H1 (cell line): ENCODE data around the gene LPIN2. TPM values are rescaled to one million over a fixed set of nuclear protein-coding genes. Genes with fewer than 3 reads are reported as not detected.

Source experiments
- CTCF ChIA-PET: fragments of 300-600 bp; sonication (Branson Sonifier 250); formaldehyde crosslinking; loops from one replicate; lab custom pipeline; 2021; ENCODE audit not compliant: partially characterized antibody; lab: Charles Lee
- POLR2A ChIA-PET: fragments of 300-600 bp; sonication (Branson Sonifier 250); formaldehyde crosslinking; loops from one replicate; lab custom pipeline; 2021; ENCODE audit warnings: inconsistent platforms; ENCODE audit not compliant: partially characterized antibody; lab: Charles Lee
- DNase-seq, 2 experiments: peaks; one replicate each; pipeline versions ENCODE4 v3.0.0 to v3.0.0-alpha.2; 2010 to 2022; ENCODE audit warnings: low spot score in 2 of 2, low read depth in 1 of 2, mixed read lengths in 1 of 2
- FAIRE-seq: peaks from 2 replicates; lab custom pipeline; 2011; peaks lifted over from hg19 to GRCh38; lab: Jason Lieb, UNC
- H2AFZ ChIP-seq: 2 replicates; pipeline ENCODE4 v1.8.1; 2012; ENCODE audit warnings: low read length, inconsistent platforms
- H2AK5ac ChIP-seq: 2 replicates; pipeline ENCODE4 v1.6.1; 2013; ENCODE audit warnings: low read depth, low read length
- H2BK120ac ChIP-seq: replicated peaks from 2 replicates; pipeline ENCODE3; 2013; ENCODE audit warnings: low read depth, low read length, inconsistent platforms
- H2BK12ac ChIP-seq: 2 replicates; pipeline ENCODE4 v1.6.1; 2013; ENCODE audit warnings: low read depth, low read length
- H2BK15ac ChIP-seq: 2 replicates; pipeline ENCODE4 v1.6.1; 2013; ENCODE audit warnings: low read length
- H2BK20ac ChIP-seq: 2 replicates; pipeline ENCODE4 v1.6.1; 2013; ENCODE audit warnings: low read length
- H2BK5ac ChIP-seq: 2 replicates; pipeline ENCODE4 v1.6.1; 2013; ENCODE audit warnings: low read depth, low read length
- H3K14ac ChIP-seq: 2 replicates; pipeline ENCODE4 v1.6.1; 2013; ENCODE audit warnings: inconsistent platforms; ENCODE audit not compliant: insufficient read length
- H3K18ac ChIP-seq: 2 replicates; pipeline ENCODE4 v1.6.1; 2013; ENCODE audit warnings: low read length; ENCODE audit errors: extremely low read depth
- H3K23ac ChIP-seq: 2 replicates; pipeline ENCODE4 v1.6.1; 2013; ENCODE audit warnings: inconsistent platforms; ENCODE audit not compliant: insufficient read length
- H3K23me2 ChIP-seq: 2 replicates; pipeline ENCODE4 v1.6.1; 2013; ENCODE audit warnings: low read depth, low read length
- H3K27ac ChIP-seq: 2 replicates; pipeline ENCODE4 v1.6.1; 2011; ENCODE audit warnings: low read depth, low read length, inconsistent platforms
- H3K27me3 ChIP-seq, 4 experiments: replicated peaks in 1 of 4; 1 replicate in 1 of 4; 2 replicates in 3 of 4; pipeline versions ENCODE4 v1.6.1 to v1.8.1; 2011 to 2013; ENCODE audit warnings: low read length in 3 of 4, mild to moderate bottlenecking in 3 of 4, inconsistent platforms in 2 of 4, mixed read lengths in 2 of 4, moderate library complexity in 1 of 4; ENCODE audit not compliant: control insufficient read depth in 3 of 4, insufficient read depth in 3 of 4; ENCODE audit errors: extremely low read depth in 1 of 4
- H3K36me3 ChIP-seq, 4 experiments: 2 replicates each; pipeline versions ENCODE4 v1.6.1 to v1.8.1; 2011 to 2013; ENCODE audit warnings: mild to moderate bottlenecking in 4 of 4, low read length in 3 of 4, moderate library complexity in 2 of 4, control low read depth in 1 of 4, inconsistent platforms in 1 of 4; ENCODE audit not compliant: insufficient read depth in 4 of 4, control insufficient read depth in 2 of 4
- H3K4ac ChIP-seq: replicated peaks from 2 replicates; pipeline ENCODE3; 2013; ENCODE audit warnings: low read length, low read depth, mixed read lengths, inconsistent platforms; ENCODE audit not compliant: insufficient read length
- H3K4me1 ChIP-seq, 4 experiments: replicated peaks in 1 of 4; 1 replicate in 1 of 4; 2 replicates in 3 of 4; pipeline versions ENCODE4 v1.6.1 to v1.8.1; 2011 to 2013; ENCODE audit warnings: low read length in 3 of 4, inconsistent platforms in 2 of 4, mixed read lengths in 1 of 4; ENCODE audit not compliant: insufficient read depth in 4 of 4, control insufficient read depth in 3 of 4
- H3K4me2 ChIP-seq, 2 experiments: 2 replicates each; pipeline versions ENCODE4 v1.6.1 to v1.8.1; 2011 to 2013; ENCODE audit warnings: low read depth in 2 of 2, low read length in 2 of 2, control low read depth in 1 of 2, inconsistent platforms in 1 of 2, mild to moderate bottlenecking in 1 of 2; ENCODE audit not compliant: insufficient read depth in 1 of 2
- H3K4me3 ChIP-seq, 4 experiments: fragments of 200-600, 300-600 bp in 1 of 4; sonication (generic), shearing (Covaris generic), sonication (Bioruptor Twin) in 1 of 4; 2 replicates each; pipeline versions ENCODE4 v1.5.1 to v1.8.1; 2011 to 2016; ENCODE audit warnings: low read length in 4 of 4, low read depth in 3 of 4, control low read depth in 2 of 4, inconsistent platforms in 2 of 4, mild to moderate bottlenecking in 2 of 4, mixed read lengths in 1 of 4, moderate library complexity in 1 of 4; ENCODE audit not compliant: insufficient read depth in 2 of 4; ENCODE audit errors: extremely low read depth in 1 of 4
- H3K56ac ChIP-seq: replicated peaks from 2 replicates; pipeline ENCODE3; 2013; ENCODE audit warnings: low read depth, mild to moderate bottlenecking, mixed read lengths, low read length, inconsistent platforms; ENCODE audit not compliant: insufficient read length
- H3K79me1 ChIP-seq: 2 replicates; pipeline ENCODE4 v1.6.1; 2013; ENCODE audit warnings: low read depth, low read length, control low read depth
- H3K79me2 ChIP-seq, 2 experiments: 2 replicates each; pipeline versions ENCODE4 v1.6.1 to v1.8.1; 2012 to 2013; ENCODE audit warnings: low read length in 2 of 2, mild to moderate bottlenecking in 2 of 2, inconsistent platforms in 1 of 2; ENCODE audit not compliant: insufficient read depth in 2 of 2, control insufficient read depth in 1 of 2
- H3K9ac ChIP-seq, 4 experiments: replicated peaks in 1 of 4; 1 replicate in 1 of 4; 2 replicates in 3 of 4; pipeline versions ENCODE4 v1.6.1 to v1.8.1; 2011 to 2013; ENCODE audit warnings: low read depth in 3 of 4, low read length in 3 of 4, control low read depth in 2 of 4, mild to moderate bottlenecking in 2 of 4, moderate library complexity in 2 of 4, inconsistent platforms in 1 of 4; ENCODE audit errors: extremely low read depth in 1 of 4
- H3K9me3 ChIP-seq, 2 experiments: 2 replicates each; pipeline versions ENCODE4 v1.6.1 to v1.8.1; 2012 to 2013; ENCODE audit warnings: mild to moderate bottlenecking in 2 of 2, moderate library complexity in 2 of 2, control low read depth in 1 of 2, inconsistent platforms in 1 of 2, low read depth in 1 of 2, low read length in 1 of 2, mixed read lengths in 1 of 2; ENCODE audit not compliant: insufficient read depth in 2 of 2
- H4K20me1 ChIP-seq, 2 experiments: replicated peaks in 1 of 2; 2 replicates each; pipeline versions ENCODE3 to v1.8.1; 2011 to 2013; ENCODE audit warnings: inconsistent platforms in 2 of 2, low read length in 2 of 2, mild to moderate bottlenecking in 1 of 2; ENCODE audit not compliant: insufficient read depth in 2 of 2, control insufficient read depth in 1 of 2
- H4K5ac ChIP-seq: 2 replicates; pipeline ENCODE4 v1.6.1; 2013; ENCODE audit warnings: low read length, low read depth, mixed read lengths, inconsistent platforms; ENCODE audit not compliant: insufficient read length
- H4K8ac ChIP-seq: 2 replicates; pipeline ENCODE4 v1.8.0; 2013; ENCODE audit warnings: mild to moderate bottlenecking, moderate library complexity, low read length, inconsistent platforms; ENCODE audit not compliant: insufficient read depth; ENCODE audit errors: extremely low read depth
- H4K91ac ChIP-seq: replicated peaks from 2 replicates; pipeline ENCODE3; 2013; ENCODE audit warnings: low read length, mixed read lengths, inconsistent platforms; ENCODE audit not compliant: insufficient read length
- ATF3 ChIP-seq: IDR thresholded peaks from 2 replicates; pipeline ENCODE4 v1.6.1; 2011; ENCODE audit warnings: low read depth, mild to moderate bottlenecking, low read length; ENCODE audit not compliant: insufficient read depth
- SIN3A ChIP-seq, 2 experiments: IDR thresholded peaks in 1 of 2; conservative IDR thresholded peaks in 1 of 2; 2 replicates each; pipeline ENCODE4 v1.6.1; 2011 to 2012; ENCODE audit warnings: low read length in 2 of 2, improper control_type of control experiment in 1 of 2, low read depth in 1 of 2, mild to moderate bottlenecking in 1 of 2
- TBP ChIP-seq: IDR thresholded peaks from 2 replicates; pipeline ENCODE4 v1.6.1; 2011; ENCODE audit warnings: low read depth, low read length, improper control_type of control experiment
- WGBS, 2 experiments: shearing (Covaris generic) in 1 of 2; methylation state at CpG; one replicate each; pipeline versions ENCODE4 v1.1.6 to v1.1.7; 2013 to 2015; ENCODE audit warnings: low lambda C conversion rate in 2 of 2, mixed read lengths in 2 of 2, inconsistent platforms in 1 of 2, low coverage in 1 of 2, missing lambda C conversion rate in 1 of 2; ENCODE audit not compliant: insufficient replicate concordance in 2 of 2, insufficient coverage in 1 of 2, insufficient read length in 1 of 2; ENCODE audit errors: extremely low coverage in 1 of 2, missing lambda C conversion rate in 1 of 2; 5-methylcytosine and 5-hydroxymethylcytosine counted together
- long read RNA-seq, 2 experiments: library from RNA in 1 of 2; library from capped mRNA in 1 of 2; stranded (forward); transcript quantifications; one replicate each; pipeline ENCODE4 v2.0.0, GENCODE V29; 2021; ENCODE audit warnings: inconsistent platforms in 1 of 2
- polyA minus RNA-seq, 3 experiments: library from RNA; depleted of rRNA, polyadenylated mRNA; stranded (reverse); fragments of >200 nt; gene quantifications; 1 replicate in 2 of 3; 2 replicates in 1 of 3; pipeline ENCODE4 v1.2.3, GENCODE V29; 2011
- polyA plus RNA-seq, 7 experiments: library from polyadenylated mRNA; depleted of rRNA in 3 of 7; stranded (reverse) in 5 of 7; unstranded in 2 of 7; fragments of >200 nt in 5 of 7; fragments of 200-250 nt in 2 of 7; gene quantifications; 1 replicate in 5 of 7; 2 replicates in 1 of 7; 4 replicates in 1 of 7; pipeline versions ENCODE4 v1.2.1 to v1.2.3, GENCODE V29; 2011 to 2013; ENCODE audit warnings: missing spikeins in 2 of 7, mixed read lengths in 2 of 7
- total RNA-seq: library from RNA; stranded (reverse); fragmentation: NEBNext Ultra II Directional; extraction: Animal tissue kit (Norgen Biotek cat#: 25700); gene quantifications from 2 replicates; pipeline ENCODE4 v1.2.1, GENCODE V29; 2021
- TF ChIP-seq, protein P1 (sequence below): IDR thresholded peaks from 2 replicates; pipeline ENCODE4 v1.6.1; 2011; ENCODE audit warnings: low read length, improper control_type of control experiment

Gene LPIN2
- 13.8 and 14.2 TPM in 2 replicates for total RNA-seq
- polyA plus RNA-seq (2011; rRNA removed), result 7.4 and 7.7 TPM in 2 replicates
- polyA plus RNA-seq (2011; cell fraction: cytosol; rRNA removed), result 11.6 TPM
- 12.2 TPM for polyA plus RNA-seq (2011; cell fraction: nucleus; rRNA removed)
- 8.6 to 10.8 TPM (median 9.6 TPM) in 4 replicates for polyA plus RNA-seq (2012, experiment 1 of 2)
- 1.7 TPM for polyA plus RNA-seq (2012, experiment 2 of 2)
- 7.6 TPM for polyA plus RNA-seq (2013, experiment 1 of 2)
- polyA plus RNA-seq (2013, experiment 2 of 2), result 7.8 TPM
- 14.3 and 16.1 TPM in 2 replicates for polyA minus RNA-seq (2011; rRNA and poly(A)+ RNA removed)
- polyA minus RNA-seq (2011; cell fraction: cytosol; rRNA and poly(A)+ RNA removed), result 9.8 TPM
- 18.0 TPM for polyA minus RNA-seq (2011; cell fraction: nucleus; rRNA and poly(A)+ RNA removed)
- long read RNA-seq, experiment 1, partial matches to known transcripts, result 9 of 15 reads
- long read RNA-seq, experiment 1, other reads (novel, unspliced or antisense), result 6 of 15 reads
- long read RNA-seq, experiment 2, result 0 reads

- peaks cover 0 to 6% (median 2%) of the 10 kb centered on the region in 4 experiments; a peak in 3 of 7 replicates for H3K4me1 ChIP-seq
- WGBS, 2 experiments, result 8% methylated on average over 29 of the region's 78 CpGs; no CpG with 5 or more reads in 1 of the 2 experiments
- ChIA-PET CTCF (interaction anchor here (1.1 kb wide), 1 partner anchor 31 kb away, joined by 3 read pairs; no protein-coding TSS in a partner anchor), POLR2A (interaction anchor here (0.8 to 2.2 kb wide), 4 partner anchors 16 to 235 kb away, joined by 3 to 7 read pairs (median 3); no protein-coding TSS in a partner anchor)
- no peak within 1 kb of the TSS for H2BK12ac ChIP-seq
- DNase-seq (peak; percentile 84 to 92), FAIRE-seq (no peak)
- no peak within 1 kb of the TSS for H2AK5ac ChIP-seq
- peak within 1 kb of the TSS; percentile 60 for H4K8ac ChIP-seq
- H4K91ac ChIP-seq, result no peak within 1 kb of the TSS
- H3K56ac ChIP-seq, result no peak within 1 kb of the TSS
- no peak within 1 kb of the TSS for H2BK15ac ChIP-seq
- no peaks in the 10 kb centered on the region for H3K9me3 ChIP-seq
- peaks cover 0 to 7% (median under 1%) of the 10 kb centered on the region in 4 experiments; a peak in 1 of 8 replicates for H3K36me3 ChIP-seq
- peaks cover 0 to 2% of the 10 kb centered on the region in 2 experiments for H4K20me1 ChIP-seq
- no peak within 1 kb of the TSS for H3K14ac ChIP-seq
- H3K4ac ChIP-seq, result no peak within 1 kb of the TSS
- no peak within 1 kb of the TSS for H2BK5ac ChIP-seq
- H2AFZ ChIP-seq, result no peak within 1 kb of the TSS
- H2BK120ac ChIP-seq, result no peak within 1 kb of the TSS
- H2BK20ac ChIP-seq, result no peak within 1 kb of the TSS
- no peaks in the 10 kb centered on the region; the same call in none of the 2 replicates for H3K23me2 ChIP-seq
- peak within 1 kb of the TSS; percentile 51 to 84 (median 72) for H3K4me3 ChIP-seq
- no peaks in the 10 kb centered on the region; a peak in 1 of 7 replicates for H3K27me3 ChIP-seq
- H3K27ac ChIP-seq, result peak within 1 kb of the TSS; percentile 51; the same call in 1 of the 2 replicates
- peak within 1 kb of the TSS; percentile 40; the same call in 1 of the 2 replicates for H3K18ac ChIP-seq
- H3K9ac ChIP-seq, result peak within 1 kb of the TSS; percentile 55 to 89 (median 68)
- no peaks in the 10 kb centered on the region; the same call in 1 of the 2 replicates for H3K79me1 ChIP-seq
- peak within 1 kb of the TSS; percentile 65 to 68 for H3K4me2 ChIP-seq
- H3K79me2 ChIP-seq, result peaks cover 0 to 33% of the 10 kb centered on the region in 2 experiments; a peak in 2 of 4 replicates
- H4K5ac ChIP-seq, result peak within 1 kb of the TSS; percentile 10
- no peak within 1 kb of the TSS for H3K23ac ChIP-seq
- 0 out of 4 replicates have a peak, but pooled peaks have one; percentile 50 to 66 for TF ChIP-seq SIN3A (conservative IDR thresholded peaks at IDR 0.05 in 1 of 2, IDR thresholded peaks at IDR 0.05 in 1 of 2; ENCODE audit: low read depth in 1 of 2, low read length in 2 of 2)
- TF ChIP-seq TBP, result peak; percentile 67
- TF ChIP-seq, protein P1, sequence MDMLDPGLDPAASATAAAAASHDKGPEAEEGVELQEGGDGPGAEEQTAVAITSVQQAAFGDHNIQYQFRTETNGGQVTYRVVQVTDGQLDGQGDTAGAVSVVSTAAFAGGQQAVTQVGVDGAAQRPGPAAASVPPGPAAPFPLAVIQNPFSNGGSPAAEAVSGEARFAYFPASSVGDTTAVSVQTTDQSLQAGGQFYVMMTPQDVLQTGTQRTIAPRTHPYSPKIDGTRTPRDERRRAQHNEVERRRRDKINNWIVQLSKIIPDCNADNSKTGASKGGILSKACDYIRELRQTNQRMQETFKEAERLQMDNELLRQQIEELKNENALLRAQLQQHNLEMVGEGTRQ, result peak; percentile 87
- peak; percentile 70; the same call in 1 of the 2 replicates for TF ChIP-seq ATF3
These were observed at the start of gene LPIN2 for GRCh38 chr18:3013024-3013804. LPIN2 (minus strand) TSS chr18:3013144; CDS start chr18:2960840, 52,304 bp downstream.
